GM18861 (cell line): ENCODE data around the gene EDIL3.

Source experiments
- ATAC-seq: cut with Tn5 transposase; IDR thresholded peaks from one replicate; pipeline ENCODE4 v1.9.1; 2021; ENCODE audit not compliant: unreplicated experiment

The EDIL3 gene

DNA sequence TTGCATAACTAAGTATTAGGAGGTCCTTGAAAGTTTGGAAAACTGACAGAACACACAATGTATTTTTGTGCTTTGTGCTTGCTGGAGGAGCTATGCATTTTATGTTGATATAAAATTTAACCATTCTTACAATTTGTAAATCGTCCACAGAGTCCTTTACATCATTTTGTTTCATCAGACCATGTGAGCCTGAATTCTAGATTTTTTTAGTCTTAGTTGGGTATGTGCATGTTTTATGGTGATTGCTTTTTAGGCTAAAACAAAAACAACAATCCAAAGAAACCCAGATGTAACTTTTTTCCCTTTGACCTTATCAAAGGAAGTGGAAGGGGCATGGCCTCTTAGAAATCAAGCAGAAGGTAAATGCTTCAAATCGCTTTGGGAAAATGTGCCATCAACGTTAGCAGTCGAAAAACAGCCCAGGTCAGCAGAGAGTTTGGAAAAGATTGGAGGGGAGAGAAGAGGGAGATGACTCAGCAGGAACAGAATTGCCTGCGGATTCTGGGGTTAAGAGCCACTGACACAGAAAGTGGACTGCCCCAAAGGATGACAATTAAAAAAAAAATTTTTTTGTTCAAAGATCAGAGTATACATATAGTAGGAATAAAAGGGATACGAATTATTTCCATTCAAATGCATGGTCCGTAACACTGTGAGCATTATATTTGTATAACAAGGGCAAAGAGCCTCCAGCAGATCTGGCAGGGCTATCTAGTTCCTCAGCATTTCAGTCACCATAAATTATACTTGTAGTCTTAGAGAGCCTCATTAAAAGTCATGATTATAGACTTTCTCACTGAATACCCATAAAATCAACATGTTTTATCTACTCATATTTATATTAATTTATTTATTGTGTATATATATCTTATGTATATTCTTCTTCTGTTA is 410.5 kb downstream of the EDIL3 start:
- no peak for ATAC-seq

- no peak for ATAC-seq
Observed at GRCh38 chr5:83972909-83973308, 411.8 kb downstream of the EDIL3 start.

GRCh38 chr5:83972236-83972635 is 412.4 kb downstream of the EDIL3 start:
- ATAC-seq: no peak

- no peak for ATAC-seq
Observed at GRCh38 chr5:83967417-83967816, 417.3 kb downstream of the EDIL3 start.

- no peak for ATAC-seq
Observed at GRCh38 chr5:83965441-83965840, 419.2 kb downstream of the EDIL3 start.

DNA sequence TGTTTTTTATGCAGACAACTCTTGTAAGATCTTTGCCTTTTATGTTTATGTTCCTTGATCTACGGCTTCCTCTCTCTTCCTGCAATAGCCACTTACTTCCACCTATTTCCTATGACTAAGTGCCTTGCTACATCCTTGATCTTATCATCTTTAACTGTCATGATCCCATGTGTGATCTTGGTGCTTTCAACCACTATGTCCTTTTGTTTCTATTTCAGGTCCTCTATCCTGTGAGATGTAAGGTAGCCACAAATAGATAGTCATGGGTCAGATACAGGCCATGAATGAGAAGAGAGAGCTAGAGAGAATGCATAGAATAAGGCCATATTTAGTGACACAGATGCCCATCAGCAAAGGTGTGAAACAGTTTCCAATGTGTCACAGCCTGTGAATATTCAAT is 420.4 kb downstream of the EDIL3 start:
- no peak for ATAC-seq

DNA sequence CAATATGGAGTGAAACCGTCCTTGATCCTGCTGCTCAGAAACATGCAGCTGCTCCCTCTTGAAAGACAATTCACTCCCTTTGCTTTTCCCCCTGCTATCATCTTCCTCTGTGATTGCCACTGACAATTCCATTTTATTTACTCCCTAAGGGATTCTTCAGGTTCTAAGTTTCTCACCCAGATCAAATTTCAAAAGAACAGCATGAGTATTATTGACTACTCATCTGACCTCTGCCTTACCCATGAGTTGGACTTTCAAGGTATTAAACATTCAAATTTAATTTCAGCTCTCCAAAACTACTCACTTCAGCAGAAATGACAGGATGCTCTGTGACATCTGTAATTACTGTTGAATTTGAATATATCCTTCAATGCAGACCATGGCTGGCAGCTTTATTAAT is 427.5 kb downstream of the EDIL3 start:
- no peak for ATAC-seq

- no peak for ATAC-seq
Observed at GRCh38 chr5:83956386-83956785, 428.3 kb downstream of the EDIL3 start.

DNA sequence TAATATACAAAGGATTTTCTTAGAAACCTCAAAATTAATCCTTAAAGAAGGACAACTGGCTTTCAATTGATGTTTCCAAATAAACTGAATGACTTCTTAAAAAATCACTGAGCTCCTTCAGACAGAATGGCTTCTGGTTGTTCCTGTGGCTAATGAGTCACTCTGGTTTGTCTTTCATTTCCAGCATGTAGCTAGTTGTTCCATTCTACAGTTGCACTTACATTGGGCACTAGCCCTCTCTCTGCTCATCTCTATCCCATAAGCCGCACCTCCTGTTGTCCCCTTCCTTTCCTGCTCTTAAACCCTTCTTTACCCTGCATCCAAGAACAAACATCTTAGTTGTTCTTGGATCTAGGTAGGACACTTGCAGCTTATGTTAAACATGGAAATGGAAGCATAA is 428.8 kb downstream of the EDIL3 start:
- no peak for ATAC-seq

- ATAC-seq: no peak
Observed at GRCh38 chr5:83947763-83948162, 436.9 kb downstream of the EDIL3 start.

DNA sequence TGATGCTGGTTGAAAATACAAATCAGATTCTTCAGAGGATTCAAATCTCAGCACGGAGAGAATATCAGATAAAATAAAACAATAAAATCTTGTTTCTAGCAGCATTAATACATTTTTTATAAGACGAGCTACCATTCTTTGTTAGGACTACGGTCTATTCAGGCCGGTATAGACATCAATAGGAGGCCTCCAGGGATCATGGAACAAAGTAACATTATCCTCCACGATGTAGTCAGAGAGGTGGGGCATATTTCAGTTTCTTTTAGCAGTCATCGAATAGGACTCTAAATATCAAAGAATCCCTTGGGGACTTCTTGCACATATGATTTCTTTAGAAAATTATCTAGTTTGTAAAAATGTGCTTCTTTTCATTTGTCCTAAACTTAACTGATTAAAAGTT is 438.2 kb downstream of the EDIL3 start:
- no peak for ATAC-seq

GRCh38 chr5:83942155-83942554 is 442.5 kb downstream of the EDIL3 start:
- ATAC-seq: no peak

DNA sequence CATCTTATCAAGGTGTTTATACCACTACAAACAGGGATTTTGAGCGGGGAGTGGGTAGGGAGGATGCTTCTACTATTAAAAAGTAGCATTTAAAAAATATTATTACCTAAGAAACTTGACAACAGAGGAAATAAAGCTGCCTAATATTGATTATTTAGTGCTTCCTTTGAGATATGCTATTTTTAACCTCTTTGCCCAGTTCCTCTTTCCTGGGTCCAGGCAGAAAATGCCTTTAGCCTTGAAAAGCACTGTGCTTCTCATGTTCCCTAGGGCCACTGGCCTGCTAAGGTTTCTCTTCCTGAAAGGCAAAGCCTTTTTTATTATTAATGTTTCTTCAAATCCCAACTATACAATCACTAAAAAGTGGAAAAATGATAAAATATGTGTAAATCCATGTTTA is 446.8 kb downstream of the EDIL3 start:
- no peak for ATAC-seq

- no peak for ATAC-seq
Observed at GRCh38 chr5:83931969-83932368, 452.7 kb downstream of the EDIL3 start.

DNA sequence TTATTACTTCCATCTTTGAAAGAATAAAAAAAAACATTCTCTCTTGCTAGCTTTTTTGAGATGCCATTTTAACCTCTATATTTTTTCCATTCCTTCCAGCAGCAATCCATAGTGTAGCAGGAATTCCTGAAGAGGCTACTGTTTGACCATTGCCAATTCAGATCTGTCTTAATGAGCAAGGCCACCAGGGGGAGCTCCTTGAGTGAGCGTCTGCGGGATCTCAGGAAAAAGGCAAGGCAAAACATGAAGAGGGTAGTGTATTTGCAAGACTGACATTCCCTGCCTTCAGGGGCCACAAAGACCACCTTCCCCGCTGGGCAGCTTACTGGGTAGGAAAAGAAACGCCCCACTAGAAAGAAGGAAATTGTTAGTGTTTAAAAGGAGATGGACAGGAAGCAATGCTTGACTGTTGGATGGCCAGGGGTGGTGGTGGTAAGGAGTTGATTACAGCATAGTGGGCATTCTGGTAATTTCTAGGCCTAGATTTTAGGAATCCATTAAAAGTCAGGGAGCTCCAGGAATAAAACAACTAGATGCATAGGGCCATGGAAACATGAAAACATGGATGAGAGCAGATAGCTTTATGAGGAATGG is 457.4 kb downstream of the EDIL3 start:
- no peak for ATAC-seq

DNA sequence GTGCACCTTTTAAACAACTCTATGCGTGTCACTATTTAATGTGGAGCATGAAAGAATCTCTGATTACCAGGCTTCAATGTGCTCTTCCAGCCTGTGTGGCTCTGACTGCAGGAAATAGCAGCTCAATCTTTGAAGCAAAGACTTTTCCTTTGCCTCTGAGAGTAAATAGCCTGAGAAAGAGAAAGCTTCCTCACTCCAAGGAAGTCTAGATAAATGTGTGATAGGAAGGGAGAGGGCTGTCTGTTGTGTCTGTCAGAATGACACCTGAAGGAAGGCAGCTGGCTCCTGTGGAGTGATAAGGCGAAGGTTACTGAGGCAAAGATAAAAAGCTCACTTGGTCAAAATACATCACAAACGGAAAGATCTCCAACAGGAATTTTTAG is 458.7 kb downstream of the EDIL3 start:
- ATAC-seq: no peak

GRCh38 chr5:83925321-83925954 is 459.2 kb downstream of the EDIL3 start:
- no peak for ATAC-seq

DNA sequence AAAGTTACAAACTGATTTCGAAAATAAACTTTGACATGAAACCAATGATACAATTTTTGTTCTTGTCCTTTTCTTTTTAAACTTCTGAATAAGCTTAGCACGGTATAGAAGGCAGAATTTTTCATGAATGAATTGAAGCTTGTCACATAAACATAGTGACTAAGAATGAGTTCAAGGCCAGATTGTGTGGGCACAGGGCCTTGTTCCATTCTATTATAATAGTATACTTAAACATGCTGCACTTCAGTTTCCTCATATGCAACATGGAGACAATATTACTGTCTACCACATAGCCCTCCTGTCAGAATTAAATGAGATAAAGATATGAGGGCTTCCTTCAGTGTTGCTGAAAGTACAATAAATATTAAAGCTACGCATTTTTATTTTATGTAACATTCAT is 459.8 kb downstream of the EDIL3 start:
- no peak for ATAC-seq

- ATAC-seq: no peak
Observed at GRCh38 chr5:83924171-83924570, 460.5 kb downstream of the EDIL3 start.

DNA sequence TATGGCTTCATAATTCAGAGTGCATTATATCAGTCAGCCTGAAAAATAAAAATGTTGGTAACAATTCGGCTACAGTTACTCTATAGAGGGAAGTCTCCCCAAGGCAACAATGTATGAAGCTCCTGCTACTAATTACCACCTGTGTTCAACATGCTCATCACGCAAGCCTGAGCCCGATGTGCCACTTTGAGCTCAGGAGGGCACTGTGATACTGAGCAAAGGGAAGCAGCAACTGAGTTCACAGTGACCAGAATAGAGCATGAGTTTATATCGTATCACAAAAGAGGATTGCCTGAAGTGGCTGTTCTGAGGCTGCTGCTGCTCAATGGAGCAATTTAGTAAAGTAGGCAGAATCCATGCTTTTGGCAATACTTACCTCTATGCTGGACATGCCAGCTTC is 462.0 kb downstream of the EDIL3 start:
- ATAC-seq: no peak

GRCh38 chr5:83921666-83922193 is 462.9 kb downstream of the EDIL3 start:
- no peak for ATAC-seq
